Left colon (tissue), 2 donors: ENCODE results near the gene C18orf63. TPM values are rescaled to one million over a fixed set of nuclear protein-coding genes. Genes with fewer than 3 reads are reported as not detected.
A peak's percentile ranks its signal among the peaks of the same experiment; 100 is the strongest.

ENCODE experiments used
- ATAC-seq: fragments of 200-7000 bp; cut with Tn5 transposase; one replicate; pipeline ENCODE4 v1.9.1; 2020; ENCODE audit warnings: mild to moderate bottlenecking, moderate library complexity
- DNase-seq, 2 donors: peaks; one replicate each; pipeline ENCODE4 v3.0.0-alpha.2; 2020
- intact Hi-C, 2 donors: fragments of 100-400 bp; cut with DNase I in 1 of 2; cut with micrococcal nuclease in 1 of 2; formaldehyde crosslinking; loops; one replicate each; pipeline versions ENCODE4 v1.11.2 to v1.14.0; 2022; cut with DNase I, micrococcal nuclease
- long read RNA-seq: library from polyadenylated mRNA; unstranded; transcript quantifications from one replicate; pipeline ENCODE4 v2.0.0, GENCODE V29; 2021
- total RNA-seq, 2 donors: library from RNA; stranded (reverse); fragmentation: NEBNext Ultra II Directional; extraction: Animal tissue kit (Norgen Biotek cat#: 25700); gene quantifications; one replicate each; pipeline ENCODE4 v1.2.1, GENCODE V29; 2021
- donor health status: DM: no; HTN: no; CAD: no.
- donor health status: DM: yes; HTN: yes; CAD: no.

Gene C18orf63
- total RNA-seq, result not detected
- long read RNA-seq, result 0 reads

- intact Hi-C loops, result no loop called here
- DNase-seq (no peak), ATAC-seq (no peak)
Observed at GRCh38 chr18:74315464-74316256, at the start of gene C18orf63. Gene C18orf63, plus strand, starts transcription at chr18:74315839. Its CDS starts 2,027 bp downstream, at chr18:74317866.

- intact Hi-C loops, result no loop called here
- no peak for ATAC-seq
- no peak for DNase-seq
Observed at GRCh38 chr18:74266161-74266560, 49.5 kb upstream of the C18orf63 start.

DNA sequence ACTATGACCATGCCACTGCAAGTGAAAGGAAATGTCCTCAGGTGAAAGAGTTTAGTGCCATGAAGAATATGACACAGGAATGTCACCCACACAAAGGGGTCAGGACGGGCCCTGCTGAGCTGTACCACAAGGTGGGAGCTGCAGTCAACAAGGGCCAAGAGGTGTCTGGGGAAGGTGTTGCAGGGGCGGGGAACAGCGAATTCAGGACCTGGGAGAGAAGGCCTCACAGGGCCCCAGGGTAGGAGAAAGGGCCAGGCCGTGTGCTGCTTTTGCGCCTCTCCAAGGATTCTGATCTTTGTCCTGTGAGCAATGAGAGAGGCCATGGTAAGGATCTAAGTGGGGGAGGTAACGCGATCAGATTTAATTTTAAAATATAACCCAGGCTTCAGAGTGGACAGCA is 47.5 kb upstream of the C18orf63 start:
- intact Hi-C loops, result no loop called here
- ATAC-seq (no peak), DNase-seq (no peak)

DNA sequence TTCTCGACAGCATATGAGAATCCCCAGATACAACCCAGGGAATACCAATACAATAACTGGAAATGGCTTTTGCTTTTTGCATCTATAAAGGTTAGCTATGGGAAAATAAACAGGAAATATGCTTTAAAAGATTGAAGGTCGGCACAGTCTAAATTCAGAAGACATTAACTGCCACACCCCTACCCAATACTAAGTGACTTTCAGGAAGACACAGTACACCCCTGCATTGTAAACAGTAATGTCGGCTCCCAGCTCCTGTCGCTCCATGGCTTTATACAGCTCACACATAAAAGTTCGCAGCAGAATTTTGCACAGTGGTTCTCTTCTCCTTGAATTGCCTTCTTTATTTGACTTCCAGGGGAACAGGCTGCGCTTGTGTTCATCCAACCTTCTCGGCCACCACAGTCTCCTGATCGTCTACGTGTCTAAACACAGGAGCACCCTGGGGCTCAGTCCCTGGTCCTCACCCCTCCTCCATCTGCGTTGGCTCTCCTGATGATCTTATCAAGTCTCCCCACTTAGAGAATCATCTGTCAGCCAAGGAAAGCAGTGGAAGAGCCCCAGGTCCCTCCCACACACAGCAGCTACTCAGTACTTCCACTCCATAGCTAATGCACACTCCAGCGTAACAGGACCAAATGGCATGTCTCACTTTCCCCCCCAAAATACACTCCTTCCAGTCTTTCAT is 46.6 kb upstream of the C18orf63 start:
- intact Hi-C loops, result no loop called here
- DNase-seq (no peak), ATAC-seq (peak; percentile 51)

DNA sequence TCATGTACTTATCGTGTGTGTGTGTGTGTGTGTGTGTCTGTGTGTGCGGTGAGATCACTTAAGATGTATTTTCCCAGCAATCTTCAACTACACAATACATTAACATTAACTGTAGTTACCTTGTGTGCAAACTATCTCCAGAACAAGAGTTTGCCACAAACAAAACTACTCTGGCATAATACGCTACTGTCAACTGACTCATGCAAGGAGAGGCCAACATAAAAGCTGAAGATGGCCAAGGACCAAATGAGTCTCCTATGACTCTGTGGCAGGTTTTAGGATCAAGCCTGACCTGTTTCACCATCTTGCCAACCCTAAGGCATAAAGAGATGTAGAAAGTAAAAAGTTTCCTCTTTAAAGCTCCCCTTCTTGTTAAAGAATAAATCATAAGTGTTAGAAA is 44.0 kb upstream of the C18orf63 start:
- intact Hi-C loops, result no loop called here
- ATAC-seq, result no peak
- DNase-seq, result no peak

DNA sequence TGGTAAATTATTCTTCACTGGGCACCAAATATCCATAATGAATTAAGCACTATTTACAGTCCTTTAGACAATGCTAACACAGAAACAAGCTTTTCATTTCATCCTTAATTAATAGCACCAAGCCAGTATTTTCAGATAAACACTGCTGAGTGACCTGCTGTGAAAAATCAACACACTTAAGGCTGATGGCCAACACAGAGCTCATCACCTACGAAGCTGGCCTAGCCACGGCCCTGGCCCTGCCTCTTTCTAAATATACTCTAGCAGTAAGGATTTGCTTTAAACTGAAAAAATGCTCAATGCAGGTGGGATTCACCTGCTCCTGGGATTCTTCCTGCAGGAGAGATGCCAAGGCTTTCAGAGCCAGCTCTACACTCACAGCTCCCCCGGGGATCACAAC is 42.2 kb upstream of the C18orf63 start:
- DNase-seq (no peak), ATAC-seq (no peak)
- intact Hi-C loops, result no loop called here

GRCh38 chr18:74274700-74275099 is 40.9 kb upstream of the C18orf63 start:
- no peak for ATAC-seq
- intact Hi-C loops, result no loop called here
- DNase-seq, result no peak

GRCh38 chr18:74275736-74276135 is 39.9 kb upstream of the C18orf63 start:
- ATAC-seq, result no peak
- intact Hi-C loops, result no loop called here
- DNase-seq, result no peak

GRCh38 chr18:74276609-74277008 is 39.0 kb upstream of the C18orf63 start:
- no peak for ATAC-seq
- no peak for DNase-seq
- intact Hi-C loops, result no loop called here

DNA sequence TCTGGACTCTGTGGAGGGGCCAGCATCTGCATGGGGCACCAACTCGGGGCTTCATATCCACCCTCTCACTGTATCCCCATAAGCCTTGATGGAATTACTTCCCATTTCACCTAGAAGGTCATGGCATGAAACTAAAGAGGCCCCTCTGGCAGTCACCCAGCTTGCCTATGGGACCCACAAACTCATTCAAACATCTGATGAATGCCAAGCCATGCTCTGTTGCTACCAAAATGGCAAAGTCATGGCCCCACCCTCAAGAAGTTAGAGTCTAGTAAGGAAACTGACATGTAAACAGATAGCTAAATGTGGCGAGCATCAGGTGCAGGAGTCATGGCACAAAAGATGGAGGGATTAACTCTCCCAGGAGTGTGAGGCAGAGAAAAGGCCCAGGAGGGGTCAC is 38.3 kb upstream of the C18orf63 start:
- intact Hi-C loops, result no loop called here
- DNase-seq (no peak), ATAC-seq (no peak)

DNA sequence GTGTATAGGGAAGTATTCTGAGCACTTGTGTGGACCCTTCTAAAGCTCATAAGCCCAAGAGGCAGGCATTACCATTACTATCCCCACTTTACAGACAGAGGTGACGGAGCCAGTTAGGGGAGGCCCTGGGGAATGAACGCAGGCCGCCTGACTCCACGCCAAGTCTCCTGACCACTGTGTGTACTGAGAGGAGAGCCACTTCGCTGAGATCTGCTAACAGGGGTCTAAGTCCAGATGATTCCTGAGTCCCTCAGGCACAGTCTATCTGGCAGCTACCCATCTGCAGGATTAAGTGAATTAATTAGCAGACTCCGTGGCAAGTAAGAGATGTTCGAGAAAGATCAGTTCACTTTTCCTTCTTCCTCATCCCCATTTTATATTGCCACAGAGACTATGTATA is 37.6 kb upstream of the C18orf63 start:
- intact Hi-C loops, result no loop called here
- DNase-seq, result no peak
- no peak for ATAC-seq

- ATAC-seq, result no peak
- DNase-seq, result no peak
- intact Hi-C loops, result no loop called here
Observed at GRCh38 chr18:74278983-74279382, 36.7 kb upstream of the C18orf63 start.

DNA sequence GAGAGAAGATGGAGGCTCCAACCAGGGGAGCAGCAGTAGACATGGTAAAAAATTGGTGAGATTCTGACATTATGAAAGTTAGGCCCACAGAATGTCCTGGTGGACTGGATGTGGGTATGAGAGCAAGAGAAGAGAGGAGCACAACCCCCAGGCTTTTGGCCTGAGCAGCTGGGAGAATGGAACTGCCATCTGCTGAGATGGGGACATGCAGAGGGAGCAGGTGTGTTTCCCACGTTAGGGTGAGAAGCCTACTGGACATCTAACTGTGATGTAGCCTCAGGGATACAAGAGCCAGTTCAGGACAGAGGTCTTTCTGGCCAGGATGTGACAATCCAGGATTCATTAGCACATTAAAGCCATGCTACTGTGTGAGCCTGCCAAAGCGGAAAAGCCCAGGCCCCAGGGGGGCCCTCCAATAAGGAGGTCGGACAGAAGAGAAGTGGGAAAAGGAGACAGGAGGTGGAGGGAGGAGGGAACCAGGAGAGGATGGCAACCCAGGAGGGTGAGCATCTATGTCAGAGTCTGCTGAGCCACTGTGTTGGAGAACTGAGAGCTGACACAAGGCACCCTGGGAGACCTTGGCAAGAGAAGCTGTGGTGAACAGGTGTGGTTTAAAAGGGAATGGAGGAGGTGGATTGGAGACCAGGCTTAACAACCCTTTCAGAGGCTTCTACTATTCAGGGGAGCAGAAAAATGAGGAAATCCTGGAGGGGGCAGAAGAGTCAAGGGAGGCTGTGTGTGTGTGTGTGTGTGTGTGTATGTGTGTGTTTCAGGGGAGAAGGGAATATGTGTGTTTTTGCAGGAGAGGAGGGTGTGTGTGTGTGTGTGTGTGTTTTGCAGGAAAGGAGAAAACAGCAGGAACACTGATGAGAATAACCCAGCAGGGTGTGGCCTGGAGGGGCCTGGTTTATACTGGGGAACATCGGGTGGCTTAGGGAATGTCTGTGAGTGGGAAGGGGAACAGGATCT is 34.3 kb upstream of the C18orf63 start:
- DNase-seq, result no peak
- intact Hi-C loops, result no loop called here
- ATAC-seq, result peak; percentile 72

DNA sequence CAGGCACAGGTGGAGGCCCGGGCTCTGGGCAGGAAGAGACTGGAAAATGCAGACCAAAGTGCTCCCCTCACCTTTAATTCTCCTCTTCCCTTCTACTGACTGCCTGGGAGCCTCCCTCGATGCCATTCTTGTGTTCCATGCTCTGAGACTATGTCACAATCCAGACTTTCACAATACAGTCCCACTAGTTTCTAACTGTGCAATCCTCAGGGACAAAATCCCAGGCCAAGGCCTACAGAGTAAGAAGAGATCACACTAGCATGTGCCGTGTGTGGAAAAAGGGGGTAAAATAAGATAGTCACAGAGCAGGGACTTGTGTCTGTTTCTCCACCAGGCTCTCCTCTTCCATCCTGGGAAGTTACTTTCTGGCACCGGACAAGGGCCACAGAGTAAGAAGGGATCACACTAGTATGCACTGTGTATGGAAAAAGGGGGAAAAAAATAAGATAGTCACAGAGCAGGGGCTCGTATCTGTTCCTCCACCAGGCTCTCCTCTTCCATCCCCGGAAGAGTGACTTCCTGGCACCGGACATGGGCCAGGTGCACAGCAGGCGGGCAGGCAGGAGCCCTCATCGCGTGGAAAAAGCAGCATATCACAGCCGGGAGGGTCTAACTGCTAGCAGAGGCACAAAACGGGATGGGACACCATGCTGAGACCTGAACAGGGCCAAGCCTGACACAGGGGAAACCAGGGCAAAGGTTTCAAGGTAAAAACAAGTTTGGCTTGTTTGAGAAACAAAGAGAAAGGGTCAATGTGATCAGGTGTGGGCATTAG is 33.5 kb upstream of the C18orf63 start:
- DNase-seq (no peak), ATAC-seq (peak; percentile 58)
- intact Hi-C loops, result no loop called here

DNA sequence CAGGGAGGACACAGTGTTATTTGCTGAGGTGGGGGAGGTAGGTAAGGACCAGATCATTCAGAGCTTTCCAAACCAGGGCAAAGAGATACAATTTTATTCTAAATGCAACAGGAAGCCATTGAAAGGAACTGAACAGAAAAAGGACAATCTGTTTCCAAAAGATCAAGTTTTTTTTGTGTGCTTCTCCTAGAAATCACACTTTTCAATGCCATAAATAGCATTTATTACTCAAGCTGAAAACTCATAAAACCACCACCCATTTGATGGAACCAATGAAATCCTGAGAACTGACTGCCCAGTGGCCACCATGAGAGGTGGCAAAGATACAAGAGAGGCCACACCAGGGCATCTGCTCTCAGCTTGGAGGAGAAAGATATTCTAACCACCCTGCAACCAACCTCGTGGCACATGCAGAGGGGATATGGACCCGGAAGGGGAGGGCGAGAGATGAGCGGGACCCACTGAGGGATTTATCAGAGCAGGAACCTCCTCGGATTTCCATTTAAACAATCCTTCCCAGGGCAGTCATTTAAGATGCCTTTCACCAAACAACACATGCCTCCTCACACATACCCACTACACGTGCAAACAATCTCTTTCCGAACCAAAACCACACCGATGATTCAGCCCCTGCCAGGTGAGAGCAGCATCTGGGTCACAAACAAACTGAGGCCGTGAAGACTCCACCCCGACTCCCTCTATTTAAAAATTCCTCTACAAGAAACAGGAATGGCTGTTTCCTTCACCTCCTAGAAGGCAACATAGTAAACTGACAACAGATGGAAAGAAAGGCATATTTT is 32.7 kb upstream of the C18orf63 start:
- DNase-seq (no peak), ATAC-seq (no peak)
- intact Hi-C loops, result no loop called here

DNA sequence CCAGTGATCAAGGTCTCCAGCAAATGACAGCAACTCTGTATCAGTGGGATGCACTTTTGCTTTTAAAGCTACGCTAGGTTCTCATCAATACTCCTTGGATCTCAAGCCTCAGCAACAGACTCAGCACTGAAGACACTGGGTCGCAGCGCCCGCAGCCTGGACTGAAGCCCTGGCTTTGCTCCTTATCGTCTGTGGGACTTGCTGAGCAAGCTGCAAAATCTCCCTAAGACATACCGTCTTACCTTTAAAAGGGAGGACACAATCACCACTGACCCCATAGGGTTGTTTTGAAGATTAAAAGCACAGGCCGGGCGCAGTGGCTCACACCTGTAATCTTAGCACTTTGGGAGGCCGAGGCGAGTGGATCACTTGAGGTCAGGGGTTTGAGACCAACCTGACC is 32.0 kb upstream of the C18orf63 start:
- ATAC-seq (no peak), DNase-seq (no peak)
- intact Hi-C loops, result no loop called here

DNA sequence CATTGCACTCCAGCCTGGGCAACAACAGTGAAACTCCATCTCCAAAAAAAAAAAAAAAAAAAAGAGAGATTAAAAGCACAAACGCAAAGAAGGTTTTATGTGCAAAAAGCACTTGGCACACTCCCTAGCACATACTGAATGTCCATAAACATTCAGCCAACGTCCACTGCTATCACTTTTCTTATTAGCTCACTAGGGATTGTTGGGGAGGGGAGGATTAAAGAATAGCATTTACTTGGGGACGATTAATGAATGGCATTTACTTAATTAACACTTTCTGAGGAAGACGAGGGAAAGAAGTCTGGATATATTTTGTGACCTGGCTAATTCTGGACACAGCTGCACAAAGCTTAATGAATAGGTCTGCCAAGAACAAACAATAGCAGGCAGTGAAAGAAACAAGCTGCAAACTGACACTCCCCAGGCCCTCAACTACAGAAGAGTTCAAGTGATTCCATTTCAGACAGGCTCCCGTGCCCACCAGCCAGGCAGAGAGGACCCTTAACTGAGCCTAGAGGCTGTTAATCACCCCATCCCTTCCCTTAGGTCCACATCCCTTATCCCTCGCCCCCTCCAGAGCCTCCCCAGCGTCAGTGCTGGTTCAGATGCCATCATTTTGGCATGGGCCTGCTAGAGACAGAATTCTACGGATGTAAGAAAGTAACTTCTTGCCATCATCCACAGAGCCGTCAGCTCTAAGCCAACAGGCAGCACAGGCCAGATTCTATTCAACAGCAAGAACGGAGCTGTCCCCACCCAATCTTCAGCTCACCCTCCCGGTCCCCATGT is 31.3 kb upstream of the C18orf63 start:
- no peak for ATAC-seq
- intact Hi-C loops, result no loop called here

More for the DNA sequence above, 31.3 kb upstream of the C18orf63 start:
- no peak for DNase-seq
